GM19372 (cell line): ENCODE measurements around the gene PPP2R3B.
A peak's percentile ranks its signal among the peaks of the same experiment; 100 is the strongest.
"Not testable (repeated sequence)": the region's sequence is repeated elsewhere in the genome, so short reads cannot be mapped to it uniquely, and the experiment has no call there.

Experiments used
- ATAC-seq: cut with Tn5 transposase; IDR thresholded peaks from one replicate; pipeline ENCODE4 v1.9.1; 2021; ENCODE audit warnings: mild to moderate bottlenecking, low read depth, moderate library complexity; ENCODE audit not compliant: unreplicated experiment

PPP2R3B gene

DNA sequence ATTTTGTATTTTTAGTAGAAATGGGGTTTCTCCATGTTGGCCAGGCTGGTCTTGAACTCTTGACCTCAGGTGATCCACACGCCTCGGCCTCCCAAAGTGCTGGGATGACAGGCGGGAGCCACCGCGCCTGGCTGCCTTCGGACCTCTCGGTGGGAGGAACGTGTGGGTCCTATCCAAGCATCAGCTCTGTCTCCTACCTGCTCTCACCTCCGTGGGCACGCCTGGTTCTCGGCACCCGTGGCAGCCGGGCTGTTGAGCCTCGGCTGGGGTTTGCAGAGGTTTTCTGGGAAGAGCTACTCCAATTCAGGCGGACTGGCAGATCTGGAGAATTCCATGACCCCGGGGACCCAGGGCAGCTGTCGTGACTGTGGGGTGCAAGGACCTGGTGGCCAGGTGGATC is 23.6 kb upstream of the PPP2R3B start:
- ATAC-seq, result no peak

DNA sequence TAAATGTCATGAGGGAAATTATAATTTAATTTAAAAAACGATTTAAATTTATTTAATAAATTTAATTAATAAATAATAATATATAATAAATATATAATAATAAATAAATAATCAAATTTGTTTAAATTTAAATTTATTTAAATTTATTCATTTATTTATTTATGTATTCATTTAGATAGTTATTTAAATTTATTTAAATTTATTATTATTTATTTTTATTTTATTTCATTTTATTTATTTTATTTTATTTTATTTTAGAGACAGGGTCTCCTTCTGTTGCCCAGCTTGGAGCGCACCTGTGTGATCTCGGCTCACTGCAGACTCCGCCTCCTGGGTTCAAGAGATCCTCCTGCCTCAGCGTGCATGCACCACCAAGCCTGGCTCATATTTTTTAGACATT is 18.4 kb upstream of the PPP2R3B start:
- no peak for ATAC-seq

DNA sequence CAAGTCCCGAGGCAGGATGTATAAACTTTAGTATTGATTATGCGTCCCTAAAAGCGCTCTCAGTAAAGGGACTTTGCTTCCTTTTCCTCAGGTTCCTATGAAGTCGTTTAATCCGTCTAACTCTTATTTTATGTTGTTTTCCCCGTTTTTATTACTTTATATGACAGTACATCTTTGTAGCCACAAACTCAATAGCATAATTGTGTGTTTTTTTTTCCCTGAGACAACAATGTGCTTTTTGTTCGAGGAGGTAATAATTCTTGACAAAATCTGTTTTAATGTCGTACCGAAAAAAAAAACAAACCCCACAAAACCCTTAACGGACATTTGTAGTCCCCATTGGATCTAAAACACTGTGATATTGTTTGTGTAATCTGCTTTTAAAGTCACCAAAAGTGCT is 17.9 kb upstream of the PPP2R3B start:
- no peak for ATAC-seq

DNA sequence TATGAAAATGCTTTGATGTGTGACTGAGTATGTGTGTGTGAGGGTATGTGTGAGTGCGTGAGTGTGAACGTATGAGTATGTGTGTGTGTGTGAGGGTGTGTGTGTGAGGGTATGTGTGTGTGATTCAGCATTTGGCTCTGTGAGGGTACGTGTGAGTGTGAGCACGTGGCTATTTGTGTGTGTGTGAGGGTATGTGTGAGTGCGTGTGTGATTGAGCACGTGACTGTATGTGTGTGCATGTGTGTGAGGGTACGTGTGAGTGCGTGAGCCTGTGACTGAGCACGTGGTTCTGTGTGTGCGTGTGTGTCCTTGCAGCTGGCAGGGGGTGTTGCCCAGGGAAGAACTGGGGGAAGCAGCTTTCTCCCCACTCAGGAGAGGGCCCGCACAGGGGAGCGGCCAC is 16.1 kb upstream of the PPP2R3B start:
- no peak for ATAC-seq

DNA sequence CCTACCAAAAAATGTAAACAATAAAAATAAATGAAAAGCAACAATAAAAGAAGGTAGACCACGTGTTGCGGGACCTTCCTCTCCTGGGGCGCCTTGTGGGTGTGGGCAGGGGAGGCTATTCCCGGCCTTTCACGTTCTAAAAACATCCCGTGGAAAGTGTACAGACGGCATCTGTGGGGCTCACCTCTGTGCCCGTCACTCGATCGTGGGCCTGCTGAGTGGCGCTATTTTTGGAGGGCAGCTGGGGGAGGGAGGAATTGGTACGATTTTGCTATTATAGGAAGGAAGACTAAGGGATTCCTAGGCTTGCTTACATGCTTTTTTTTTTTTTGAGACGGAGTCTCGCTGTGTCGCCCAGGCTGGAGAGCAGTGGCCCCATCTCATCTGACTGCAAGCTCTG is 13.6 kb upstream of the PPP2R3B start:
- ATAC-seq, result no peak

DNA sequence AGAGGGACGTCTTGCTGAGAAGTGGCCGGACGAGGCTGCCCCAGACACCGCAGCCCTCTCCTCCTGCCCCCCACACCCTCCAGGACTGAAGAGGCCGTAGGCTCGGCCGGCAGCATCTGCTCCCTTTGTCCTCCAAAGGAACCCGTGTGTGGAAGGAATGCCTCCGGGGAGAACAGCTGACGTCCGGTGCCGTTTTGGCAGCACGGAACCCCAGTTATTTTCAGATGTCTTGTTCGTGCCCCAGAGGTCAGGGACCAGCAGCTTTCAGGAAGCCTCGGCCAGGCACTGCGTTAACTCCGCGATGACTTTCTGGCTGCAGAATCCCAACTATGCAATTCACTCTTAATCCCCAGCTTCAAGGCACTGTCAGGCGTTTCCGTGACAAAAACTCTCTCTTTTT is 10.9 kb upstream of the PPP2R3B start:
- no peak for ATAC-seq

DNA sequence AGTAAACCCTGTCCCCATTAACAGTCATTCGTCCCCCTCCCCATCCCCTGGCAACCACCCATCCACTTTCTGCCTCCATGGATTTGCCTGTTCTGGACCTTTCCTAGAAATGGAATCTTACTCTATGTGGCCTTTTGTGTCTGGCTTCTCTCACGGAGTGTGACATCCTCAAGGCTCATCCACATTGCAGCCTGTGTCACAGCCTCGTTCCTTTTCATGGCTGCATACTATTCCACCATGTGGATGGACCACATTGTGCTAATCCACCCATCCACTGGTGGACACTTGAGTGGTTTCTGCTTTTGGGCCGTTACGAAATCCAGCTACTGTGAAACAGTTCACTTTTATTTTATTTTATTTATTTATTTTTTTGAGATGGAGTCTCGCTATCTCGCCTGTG is 8.1 kb upstream of the PPP2R3B start:
- no peak for ATAC-seq

DNA sequence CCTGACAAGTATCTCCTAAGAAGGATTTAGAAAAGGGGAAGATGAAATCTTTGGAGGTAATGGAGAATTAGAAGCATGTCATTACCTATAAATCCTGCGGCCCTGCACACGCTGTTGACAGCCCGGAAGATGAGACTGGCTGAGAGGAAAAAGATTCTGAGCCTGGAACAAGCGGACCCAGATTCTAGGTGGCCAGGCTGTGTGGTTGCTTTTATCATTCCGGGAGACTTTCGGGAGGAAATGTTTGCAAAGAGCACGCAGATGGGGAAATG is 5.8 kb upstream of the PPP2R3B start:
- ATAC-seq, result no peak

DNA sequence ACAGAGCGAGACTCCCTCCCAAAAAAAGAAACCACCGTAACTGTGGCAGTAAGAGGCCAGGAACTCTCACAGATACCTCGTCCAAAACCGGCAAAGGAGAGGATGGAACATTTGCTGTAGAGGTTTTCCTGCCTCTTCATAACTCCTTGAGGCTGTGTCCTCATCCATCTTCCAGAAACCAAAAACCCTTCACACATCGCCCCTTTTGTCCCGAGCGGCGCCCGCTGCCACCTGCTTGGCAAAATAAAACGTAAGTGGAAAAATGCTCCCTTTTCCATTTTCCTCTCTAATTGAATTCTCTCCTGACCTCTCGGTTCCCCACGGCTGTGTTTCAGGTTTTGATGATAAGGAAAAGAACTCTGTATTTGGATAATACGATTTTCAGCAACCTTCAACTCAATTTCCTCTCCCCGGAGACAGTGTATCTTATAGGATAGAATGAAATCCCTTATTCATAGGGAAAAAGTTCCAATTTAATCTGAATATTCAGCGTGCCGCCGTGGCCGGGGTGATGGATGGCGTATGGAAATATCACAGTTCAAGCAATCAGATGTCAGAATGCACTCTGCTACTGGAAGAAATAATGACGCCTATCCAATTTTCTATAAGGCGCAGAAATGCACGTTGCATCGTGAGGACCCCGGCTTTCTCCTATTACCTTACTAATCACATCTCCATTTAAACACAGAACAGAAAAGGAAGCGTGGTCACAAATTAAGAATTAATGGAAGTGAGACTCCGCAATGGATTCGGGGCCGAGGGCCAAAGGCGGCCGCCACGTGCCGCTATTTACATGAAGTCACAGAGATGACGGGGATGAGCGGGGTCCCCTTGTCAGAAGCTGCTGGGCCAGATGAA is 5.2 kb upstream of the PPP2R3B start:
- no peak for ATAC-seq

DNA sequence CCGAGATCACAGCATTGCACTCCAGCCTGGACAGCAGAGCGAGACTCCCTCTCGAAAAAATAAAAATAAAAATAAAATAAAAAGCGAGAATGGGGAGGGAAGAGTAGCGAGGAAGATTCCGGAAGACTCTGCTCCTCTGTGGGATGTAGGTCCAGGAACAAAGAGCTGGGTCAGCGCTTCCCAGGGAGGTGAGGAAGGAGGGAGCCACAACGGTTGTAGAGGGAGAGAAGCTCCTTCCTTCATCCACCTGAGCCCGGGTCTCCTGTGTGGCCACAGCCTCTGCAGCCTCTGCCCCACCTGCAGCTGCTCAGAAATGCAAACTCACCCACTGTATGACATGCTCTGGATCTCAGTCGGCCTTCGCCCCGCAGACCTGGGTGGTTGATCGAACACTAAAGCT is 3.8 kb upstream of the PPP2R3B start:
- ATAC-seq, result no peak

DNA sequence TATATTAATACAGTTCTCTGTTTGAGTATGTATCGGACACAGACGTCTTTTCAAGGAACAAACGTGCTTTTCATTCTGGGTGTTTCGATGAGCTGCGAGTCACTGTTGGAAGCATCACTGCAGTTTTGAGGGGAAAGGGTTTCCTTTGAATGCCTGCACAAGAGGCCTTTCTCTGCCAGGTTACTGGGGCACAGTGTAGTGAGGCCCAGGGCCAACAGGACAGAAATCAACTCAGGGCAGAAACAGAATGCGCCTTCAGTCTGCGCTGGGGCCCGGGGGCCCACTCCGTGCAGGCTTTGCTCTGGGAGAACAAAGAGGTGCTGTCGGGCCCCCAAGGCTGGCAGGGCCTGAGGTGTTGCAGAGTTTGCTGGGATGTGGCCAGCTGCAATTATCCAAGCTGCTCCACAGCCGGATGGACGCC is 2.3 kb upstream of the PPP2R3B start:
- no peak for ATAC-seq

DNA sequence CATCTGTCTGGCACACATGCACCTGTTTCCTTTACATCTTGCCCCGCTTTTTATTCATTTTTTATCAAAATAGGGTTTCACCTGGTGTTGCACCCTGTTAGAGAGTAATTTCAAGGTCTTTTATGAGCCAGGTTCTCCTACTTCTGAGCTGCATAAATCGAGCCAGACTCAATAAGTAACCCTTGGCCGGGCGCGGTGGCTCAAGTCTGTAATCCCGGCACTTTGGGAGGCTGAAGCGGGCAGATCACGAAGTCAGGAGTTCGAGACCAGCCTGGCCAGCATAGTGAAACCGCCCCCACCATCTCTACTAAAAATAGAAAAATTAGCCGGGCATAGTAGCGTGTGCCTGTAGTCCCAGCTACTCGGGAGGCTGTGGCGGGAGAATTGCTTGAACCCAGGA is 1.0 kb upstream of the PPP2R3B start:
- no peak for ATAC-seq

DNA sequence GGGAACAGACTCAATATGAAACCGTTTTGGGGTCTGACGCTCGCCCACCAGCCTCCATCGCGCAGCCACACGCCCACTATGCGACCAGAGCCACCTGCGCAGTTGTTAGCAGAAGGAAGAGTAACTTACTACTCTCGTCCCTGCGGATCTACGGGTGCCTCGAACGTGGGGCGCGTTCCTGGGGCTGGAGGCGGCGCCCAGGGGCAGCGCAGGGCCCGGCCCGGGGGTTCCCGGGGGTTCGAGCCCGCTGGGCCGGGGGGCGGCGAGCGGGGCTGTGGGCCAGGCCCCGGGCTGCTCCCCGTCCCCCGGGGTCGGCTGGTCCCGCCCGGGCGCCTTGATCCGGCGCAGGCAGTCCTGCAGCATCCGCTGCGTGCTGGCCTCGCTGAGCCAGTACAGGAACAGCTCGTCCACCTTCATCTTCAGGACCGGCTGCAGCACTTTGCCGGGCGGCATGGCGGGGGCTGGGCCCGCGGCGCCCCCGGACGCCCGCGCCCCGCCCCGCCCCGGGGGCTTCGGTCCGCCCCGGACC is 404 bp downstream of the PPP2R3B start:
- peak; percentile 23 for ATAC-seq

DNA sequence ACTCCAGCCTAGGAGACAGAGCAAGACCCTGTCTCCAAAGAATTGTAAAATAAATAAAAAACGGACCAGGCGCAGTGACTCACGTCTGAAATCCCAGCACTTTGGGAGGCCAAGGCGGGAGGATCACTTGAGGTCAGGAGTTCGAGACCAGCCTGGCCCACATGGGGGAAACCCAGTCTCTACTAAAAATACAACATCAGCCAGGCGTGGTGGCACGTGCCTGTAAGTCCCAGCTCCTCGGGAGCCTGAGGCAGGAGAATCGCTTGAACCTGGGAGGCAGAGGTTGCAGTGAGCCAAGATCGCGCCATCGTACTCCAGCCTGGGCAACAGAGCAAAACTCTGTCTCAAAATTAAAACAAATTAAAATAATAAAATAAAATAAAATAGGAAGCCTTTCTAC is 971 bp downstream of the PPP2R3B start:
- ATAC-seq, result not testable (repeated sequence)

DNA sequence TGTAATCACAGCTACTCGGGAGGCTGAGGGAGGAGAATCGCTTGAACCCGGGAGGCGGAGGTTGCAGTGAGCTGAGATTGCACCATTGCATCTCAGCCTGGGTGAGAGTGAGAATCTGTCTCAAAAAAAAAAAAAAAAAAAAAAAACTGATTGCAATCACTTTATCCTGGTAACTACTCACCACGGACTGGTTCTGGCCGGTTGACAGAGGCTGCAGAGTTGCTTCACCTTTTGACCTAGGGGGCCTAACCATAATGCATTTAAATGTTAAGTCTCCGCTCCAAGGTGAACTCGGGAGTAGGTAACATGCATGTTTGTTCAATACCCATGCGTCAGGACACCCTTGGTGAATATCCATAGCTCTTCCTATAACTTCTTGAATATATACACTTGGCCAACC is 1.8 kb downstream of the PPP2R3B start:
- ATAC-seq, result no peak

DNA sequence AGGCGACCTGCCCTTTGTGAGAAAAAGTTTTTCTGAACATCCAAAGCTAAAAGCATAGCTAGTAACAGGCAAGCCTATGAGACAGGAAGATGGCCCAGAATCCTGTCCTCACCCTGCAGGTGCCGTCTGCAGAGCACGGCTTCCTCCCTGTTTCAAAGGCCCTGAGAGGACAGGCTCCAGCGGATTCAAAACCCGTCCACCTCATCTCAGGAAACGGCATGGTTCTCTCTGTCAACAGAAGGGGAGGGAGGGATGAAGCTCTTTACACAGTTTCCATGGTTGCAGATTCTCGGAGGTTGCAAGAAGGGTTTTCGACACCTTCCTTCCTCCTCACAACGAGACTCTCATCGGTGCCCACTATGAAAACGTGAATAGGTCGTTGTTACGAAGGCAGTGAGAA is 8.3 kb downstream of the PPP2R3B start:
- no peak for ATAC-seq

DNA sequence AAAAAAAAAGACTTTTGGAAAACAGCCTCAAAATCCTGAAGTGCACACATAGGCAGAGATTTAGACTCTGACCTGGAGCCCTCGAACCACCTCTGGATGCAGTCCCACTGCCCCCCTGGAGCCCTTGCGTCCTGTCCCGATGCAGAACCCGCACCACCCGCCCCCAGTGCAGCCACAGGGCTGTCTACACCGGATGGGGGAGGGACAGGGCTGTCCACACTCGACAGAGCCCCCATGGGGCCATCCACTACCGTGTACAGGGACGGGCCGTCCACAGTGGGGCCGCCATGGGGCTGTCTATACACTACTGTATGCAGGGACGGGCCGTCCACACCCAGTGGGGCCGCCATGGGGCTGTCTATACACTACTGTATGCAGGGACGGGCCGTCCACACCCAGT is 10.5 kb downstream of the PPP2R3B start:
- not testable (repeated sequence) for ATAC-seq

DNA sequence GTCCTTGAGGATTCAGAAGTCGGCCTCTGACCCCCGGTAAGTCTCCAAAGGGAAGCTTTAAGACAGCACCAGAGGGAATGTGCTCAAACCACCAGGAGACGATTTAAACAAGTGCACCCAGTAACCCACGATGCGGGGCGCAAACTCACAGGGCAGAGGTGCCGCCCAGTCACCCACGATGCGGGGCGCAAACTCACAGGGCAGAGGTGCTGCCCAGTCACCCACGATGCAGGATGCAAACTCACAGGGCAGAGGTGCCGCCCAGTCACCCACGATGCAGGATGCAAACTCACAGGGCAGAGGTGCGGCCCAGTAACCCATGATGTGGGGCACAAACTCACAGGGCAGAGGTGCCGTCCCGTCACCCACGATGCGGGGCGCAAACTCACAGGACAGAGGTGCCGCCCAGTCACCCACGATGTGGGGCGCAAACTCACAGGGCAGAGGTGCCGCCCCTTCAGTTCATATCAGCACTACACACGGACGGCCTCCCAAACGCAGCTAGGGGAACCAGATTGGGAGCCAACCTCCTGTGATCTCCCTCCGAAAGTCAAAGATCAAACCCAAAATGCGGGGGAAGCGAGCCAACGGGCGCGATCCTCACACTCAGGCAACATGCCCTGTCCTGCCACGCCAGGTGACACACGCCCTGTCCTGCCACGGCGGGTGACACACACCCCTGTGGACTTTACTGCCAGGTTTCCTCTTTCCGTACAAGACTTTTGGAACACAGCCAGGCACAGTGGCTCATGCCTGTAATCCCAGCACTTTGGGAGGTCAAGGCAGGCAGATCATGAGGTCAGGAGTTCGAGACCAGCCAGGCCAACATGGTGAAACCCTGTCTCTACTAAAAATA is 11.3 kb downstream of the PPP2R3B start:
- no peak for ATAC-seq

DNA sequence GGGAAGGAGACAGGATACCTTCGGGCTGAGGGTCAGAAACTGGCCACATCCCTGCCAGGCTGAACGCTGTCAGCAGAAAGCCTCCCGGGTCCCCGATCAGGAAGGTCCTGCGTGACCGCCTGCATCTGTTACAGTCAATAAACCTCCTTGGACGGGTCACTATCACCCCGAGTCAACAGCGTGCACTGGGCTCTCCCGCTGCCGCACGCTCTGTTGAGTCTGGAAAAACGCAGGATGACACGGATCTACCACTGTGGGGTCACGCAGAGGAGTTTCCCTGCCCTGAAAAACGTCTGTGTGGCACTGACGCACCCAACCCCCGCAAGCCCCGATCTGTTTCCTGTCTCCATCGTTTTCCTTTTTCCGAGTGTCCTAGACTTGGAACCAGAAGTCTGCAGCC is 12.1 kb downstream of the PPP2R3B start:
- ATAC-seq, result no peak

DNA sequence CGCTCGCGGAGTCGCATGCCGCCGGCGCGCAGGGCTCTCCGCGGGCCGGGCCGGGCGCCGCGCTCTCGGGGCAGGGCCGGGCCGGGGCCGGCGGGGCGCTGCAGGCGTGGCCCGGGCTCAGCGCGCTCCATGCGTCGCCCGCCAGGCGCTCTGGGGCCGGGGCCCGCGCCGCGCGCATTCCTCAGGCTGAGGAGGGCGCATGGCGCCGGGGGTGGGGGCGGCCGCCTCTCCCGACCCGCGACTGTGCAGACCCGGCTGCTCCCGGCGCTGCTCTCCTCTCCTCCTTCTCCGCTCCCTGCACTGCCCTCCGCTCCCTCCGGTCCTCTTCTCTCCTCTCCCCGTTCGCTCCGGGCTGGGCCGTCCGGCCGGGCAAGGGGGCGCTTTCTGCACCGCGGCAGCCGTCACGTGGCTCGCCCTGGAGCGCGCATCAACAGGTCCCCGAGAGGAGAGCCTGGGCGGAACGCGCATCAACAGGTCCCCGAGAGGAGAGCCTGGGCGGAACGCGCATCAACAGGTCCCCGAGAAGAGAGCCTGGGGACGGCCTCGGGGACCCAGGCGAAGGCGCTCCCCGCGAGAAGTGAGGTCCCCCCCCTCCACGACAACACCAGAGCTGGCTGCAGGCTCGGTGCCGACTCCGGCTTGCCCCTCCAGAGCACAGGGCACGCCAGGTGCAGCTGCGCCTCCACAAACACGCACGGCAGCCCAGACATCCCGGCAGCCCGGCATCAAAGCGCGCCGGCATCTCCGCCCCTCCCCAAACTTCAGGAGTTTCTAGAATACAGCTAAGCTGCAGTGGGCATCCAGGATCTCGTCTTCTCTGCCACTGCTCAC is 12.9 kb downstream of the PPP2R3B start:
- ATAC-seq, result peak; percentile 49
